ENCODE results near the gene MOGAT1.
"Not testable (repeated sequence)": the region's sequence is repeated elsewhere in the genome, so short reads cannot be mapped to it uniquely, and the experiment has no call there.

MOGAT1 gene

GRCh38 chr2:222669353-222669752, 2.1 kb upstream of the MOGAT1 start:
- DNase-seq: no peak

- no peak for DNase-seq
These were observed 1.0 kb upstream of the MOGAT1 start for GRCh38 chr2:222670191-222671038.

- no peak for DNase-seq
These were observed 577 bp downstream of the MOGAT1 start for GRCh38 chr2:222672068-222672401.

- no peak for DNase-seq
These were observed 1.8 kb downstream of the MOGAT1 start for GRCh38 chr2:222673273-222673672.

- DNase-seq: no peak
These were observed 2.4 kb downstream of the MOGAT1 start for GRCh38 chr2:222673883-222674282.

GRCh38 chr2:222677981-222678380, 6.5 kb downstream of the MOGAT1 start:
- DNase-seq: no peak

- DNase-seq: no peak
These were observed 12.3 kb downstream of the MOGAT1 start for GRCh38 chr2:222683805-222684204.

GRCh38 chr2:222686086-222686750, 14.8 kb downstream of the MOGAT1 start:
- DNase-seq: no peak

GRCh38 chr2:222688917-222689316, 17.5 kb downstream of the MOGAT1 start:
- peak in 1 of 58 donors; percentile 4 for DNase-seq

- DNase-seq: no peak
These were observed 17.9 kb downstream of the MOGAT1 start for GRCh38 chr2:222689322-222689721.

- peak in 50 of 58 donors; percentile 2 to 77 (median 34) for DNase-seq
These were observed 19.2 kb downstream of the MOGAT1 start for GRCh38 chr2:222690564-222691200.

GRCh38 chr2:222693413-222693812, 22.0 kb downstream of the MOGAT1 start:
- DNase-seq: not testable (repeated sequence)

- DNase-seq: no peak
These were observed 22.4 kb downstream of the MOGAT1 start for GRCh38 chr2:222693837-222694236.

GRCh38 chr2:222698276-222698675, 26.8 kb downstream of the MOGAT1 start:
- no peak for DNase-seq

- DNase-seq: no peak
These were observed 29.8 kb downstream of the MOGAT1 start for GRCh38 chr2:222701233-222701632.

GRCh38 chr2:222701721-222702131, 30.3 kb downstream of the MOGAT1 start:
- no peak for DNase-seq

- no peak for DNase-seq
These were observed 31.6 kb downstream of the MOGAT1 start for GRCh38 chr2:222703091-222703490.

- peak in 2 of 58 donors; percentile 7 to 42 for DNase-seq
These were observed 32.4 kb downstream of the MOGAT1 start for GRCh38 chr2:222703886-222704285.

GRCh38 chr2:222706616-222707015, 35.2 kb downstream of the MOGAT1 start:
- no peak for DNase-seq

GRCh38 chr2:222707102-222707688, 35.7 kb downstream of the MOGAT1 start:
- DNase-seq: no peak

- no peak for DNase-seq
These were observed 36.3 kb downstream of the MOGAT1 start for GRCh38 chr2:222707689-222708273.
